ENCODE measurements around the gene RFX3. TPM values are rescaled to one million over a fixed set of nuclear protein-coding genes. Genes with fewer than 3 reads are reported as not detected.

RFX3 gene
- total RNA-seq, 4 donors from 2014 or later: 2.1 to 11.5 (median 7.3) TPM

GRCh38 chr9:3282365-3282764, 243.4 kb downstream of the RFX3 start:
- in situ Hi-C loops (cut with MboI; ENCODE audit: low sequenced_read_pairs in 4 of 4) (loop anchor here in 1 of 4 donors (25.0 kb wide), 1 partner anchor 95 kb away; no protein-coding TSS in a partner anchor), intact Hi-C loops (cut with DNase I; ENCODE audit: low total_unique reads) (no loop called here)
- Histone ChIP-seq H3K4me1 (no peaks in the 10 kb centered on the region), H3K27me3 (no peaks in the 10 kb centered on the region), H3K27ac (no peak overlapping the region), H3K9me3 (no peaks in the 10 kb centered on the region), H3K4me3 (no peak overlapping the region), H3K36me3 (peaks cover 0 to 11% of the 10 kb centered on the region in 2 donors)
- TF ChIP-seq CTCF (IDR thresholded peaks at IDR 0.05 in 4 of 5, conservative IDR thresholded peaks at IDR 0.05 in 1 of 5) (no peak), POLR2A (IDR thresholded peaks at IDR 0.05) (no peak)
- DNase-seq (no peak), ATAC-seq (no peak)

GRCh38 chr9:3281399-3281798, 244.4 kb downstream of the RFX3 start:
- no peak for ATAC-seq
- no peaks in the 10 kb centered on the region for H3K4me1 ChIP-seq
- no peak for DNase-seq
- in situ Hi-C loops (cut with MboI; ENCODE audit: low sequenced_read_pairs in 4 of 4) (loop anchor here in 1 of 4 donors (25.0 kb wide), 1 partner anchor 94 kb away; no protein-coding TSS in a partner anchor), intact Hi-C loops (cut with DNase I; ENCODE audit: low total_unique reads) (no loop called here)
- no peaks in the 10 kb centered on the region for H3K27me3 ChIP-seq
- H3K27ac ChIP-seq: no peak overlapping the region
- H3K4me3 ChIP-seq: no peak overlapping the region
- no peak for TF ChIP-seq POLR2A (IDR thresholded peaks at IDR 0.05)
- no peak for TF ChIP-seq CTCF (IDR thresholded peaks at IDR 0.05 in 4 of 5, conservative IDR thresholded peaks at IDR 0.05 in 1 of 5)
- H3K36me3 ChIP-seq: peaks cover 0 to 1% of the 10 kb centered on the region in 2 donors
- H3K9me3 ChIP-seq: no peaks in the 10 kb centered on the region

GRCh38 chr9:3277200-3277599, 248.6 kb downstream of the RFX3 start:
- no peak overlapping the region for H3K27ac ChIP-seq
- ATAC-seq: no peak
- peaks cover 0 to 14% of the 10 kb centered on the region in 2 donors for H3K36me3 ChIP-seq
- TF ChIP-seq POLR2A (IDR thresholded peaks at IDR 0.05) (no peak), CTCF (IDR thresholded peaks at IDR 0.05 in 4 of 5, conservative IDR thresholded peaks at IDR 0.05 in 1 of 5) (no peak)
- H3K4me3 ChIP-seq: no peak overlapping the region
- H3K4me1 ChIP-seq: no peaks in the 10 kb centered on the region
- H3K9me3 ChIP-seq: no peaks in the 10 kb centered on the region
- H3K27me3 ChIP-seq: no peaks in the 10 kb centered on the region
- in situ Hi-C loops (cut with MboI; ENCODE audit: low sequenced_read_pairs in 4 of 4) (loop anchor here in 1 of 4 donors (25.0 kb wide), 1 partner anchor 90 kb away; no protein-coding TSS in a partner anchor), intact Hi-C loops (cut with DNase I; ENCODE audit: low total_unique reads) (no loop called here)
- no peak for DNase-seq

- Histone ChIP-seq H3K4me3 (no peak overlapping the region), H3K4me1 (no peaks in the 10 kb centered on the region), H3K27ac (no peak overlapping the region), H3K27me3 (no peaks in the 10 kb centered on the region), H3K36me3 (peaks cover 0 to 25% of the 10 kb centered on the region in 2 donors), H3K9me3 (no peaks in the 10 kb centered on the region)
- no peak for DNase-seq
- no peak for TF ChIP-seq CTCF (IDR thresholded peaks at IDR 0.05 in 4 of 5, conservative IDR thresholded peaks at IDR 0.05 in 1 of 5)
- no peak for TF ChIP-seq POLR2A (IDR thresholded peaks at IDR 0.05)
- intact Hi-C loops (cut with DNase I; ENCODE audit: low total_unique reads): no loop called here
- in situ Hi-C loops (cut with MboI; ENCODE audit: low sequenced_read_pairs in 4 of 4): no loop called here
- ATAC-seq: no peak
Observed at GRCh38 chr9:3271581-3271980, 254.2 kb downstream of the RFX3 start.

GRCh38 chr9:3271157-3271556, 254.6 kb downstream of the RFX3 start:
- H3K9me3 ChIP-seq: no peaks in the 10 kb centered on the region
- no peaks in the 10 kb centered on the region for H3K4me1 ChIP-seq
- TF ChIP-seq CTCF (IDR thresholded peaks at IDR 0.05 in 4 of 5, conservative IDR thresholded peaks at IDR 0.05 in 1 of 5) (no peak), POLR2A (IDR thresholded peaks at IDR 0.05) (no peak)
- no peak overlapping the region for H3K4me3 ChIP-seq
- no peak for ATAC-seq
- DNase-seq: no peak
- in situ Hi-C loops (cut with MboI; ENCODE audit: low sequenced_read_pairs in 4 of 4): no loop called here
- intact Hi-C loops (cut with DNase I; ENCODE audit: low total_unique reads): no loop called here
- H3K27ac ChIP-seq: no peak overlapping the region
- peaks cover 0 to 25% of the 10 kb centered on the region in 2 donors for H3K36me3 ChIP-seq
- H3K27me3 ChIP-seq: no peaks in the 10 kb centered on the region

Measured in gastrocnemius medialis (tissue), 4 donors.